HG03565 (cell line): Measurements from ENCODE around the gene CRELD2.

ENCODE experiments used
- ATAC-seq: cut with Tn5 transposase; IDR thresholded peaks from one replicate; pipeline ENCODE4 v1.9.1; 2021; ENCODE audit warnings: mild to moderate bottlenecking, moderate library complexity; ENCODE audit not compliant: unreplicated experiment

The CRELD2 gene

GRCh38 chr22:49955581-49956417 lies 37.4 kb downstream of the CRELD2 start:
- no peak for ATAC-seq

- no peak for ATAC-seq
Measured at GRCh38 chr22:49956418-49956770, 38.0 kb downstream of the CRELD2 start.

- no peak for ATAC-seq
Measured at GRCh38 chr22:49956914-49957825, 38.7 kb downstream of the CRELD2 start.

- ATAC-seq = no peak
Measured at GRCh38 chr22:49957826-49958365, 39.5 kb downstream of the CRELD2 start.

- ATAC-seq = no peak
Measured at GRCh38 chr22:49958366-49958921, 40.0 kb downstream of the CRELD2 start.

- no peak for ATAC-seq
Measured at GRCh38 chr22:49958931-49959781, 40.7 kb downstream of the CRELD2 start.

GRCh38 chr22:49959782-49960158 lies 41.3 kb downstream of the CRELD2 start:
- peak; percentile 2 for ATAC-seq

GRCh38 chr22:49960159-49961004 lies 41.9 kb downstream of the CRELD2 start, which contains the start of gene PIM3:
PIM3 (plus strand) TSS chr22:49960772; CDS start chr22:49960948, 176 bp downstream.
- peak; percentile 62 for ATAC-seq

GRCh38 chr22:49961005-49961600 lies 42.7 kb downstream of the CRELD2 start:
- no peak for ATAC-seq

- ATAC-seq = no peak
Measured at GRCh38 chr22:49961601-49962011, 43.2 kb downstream of the CRELD2 start.

- ATAC-seq = no peak
Measured at GRCh38 chr22:49962012-49962750, 43.7 kb downstream of the CRELD2 start.

GRCh38 chr22:49962751-49963646 lies 44.6 kb downstream of the CRELD2 start:
- no peak for ATAC-seq

GRCh38 chr22:49963647-49964026 lies 45.2 kb downstream of the CRELD2 start:
- no peak for ATAC-seq

GRCh38 chr22:49964136-49965090 lies 46.0 kb downstream of the CRELD2 start:
- no peak for ATAC-seq

- ATAC-seq = no peak
Measured at GRCh38 chr22:49965091-49966040, 46.9 kb downstream of the CRELD2 start.
